ENCODE data around the gene DOCK1. TPM values are rescaled to one million over a fixed set of nuclear protein-coding genes. Genes with fewer than 3 reads are reported as not detected.

Gene DOCK1
- total RNA-seq, 2 donors from 2014 or later = 34.3 to 44.1 TPM

DNA sequence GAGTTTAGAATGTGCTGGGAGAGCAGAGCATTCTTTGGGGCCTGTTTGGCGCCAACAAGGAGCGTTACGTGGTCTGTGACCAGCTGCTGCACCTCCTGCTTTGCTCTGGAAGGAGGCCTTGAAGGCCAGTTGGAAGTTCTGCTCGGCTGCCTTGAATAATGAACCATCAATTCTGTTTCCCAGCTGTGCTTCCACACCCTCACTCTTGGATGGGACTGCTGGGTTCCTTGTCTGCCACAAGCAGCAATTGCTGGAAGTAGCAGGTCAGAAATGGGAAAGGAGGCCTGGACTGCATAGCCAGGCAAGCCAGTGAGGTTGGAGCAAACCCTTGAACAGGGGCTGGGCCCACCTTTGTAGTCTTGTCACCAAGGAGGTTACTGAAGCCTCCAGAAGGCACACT, 377.8 kb downstream of the DOCK1 start:
- intact Hi-C loops (cut with DNase I) = no loop called here
- DNase-seq (no peak), ATAC-seq (no peak)
- no peaks in the 10 kb centered on the region for H3K27me3 ChIP-seq
- TF ChIP-seq, protein P1, sequence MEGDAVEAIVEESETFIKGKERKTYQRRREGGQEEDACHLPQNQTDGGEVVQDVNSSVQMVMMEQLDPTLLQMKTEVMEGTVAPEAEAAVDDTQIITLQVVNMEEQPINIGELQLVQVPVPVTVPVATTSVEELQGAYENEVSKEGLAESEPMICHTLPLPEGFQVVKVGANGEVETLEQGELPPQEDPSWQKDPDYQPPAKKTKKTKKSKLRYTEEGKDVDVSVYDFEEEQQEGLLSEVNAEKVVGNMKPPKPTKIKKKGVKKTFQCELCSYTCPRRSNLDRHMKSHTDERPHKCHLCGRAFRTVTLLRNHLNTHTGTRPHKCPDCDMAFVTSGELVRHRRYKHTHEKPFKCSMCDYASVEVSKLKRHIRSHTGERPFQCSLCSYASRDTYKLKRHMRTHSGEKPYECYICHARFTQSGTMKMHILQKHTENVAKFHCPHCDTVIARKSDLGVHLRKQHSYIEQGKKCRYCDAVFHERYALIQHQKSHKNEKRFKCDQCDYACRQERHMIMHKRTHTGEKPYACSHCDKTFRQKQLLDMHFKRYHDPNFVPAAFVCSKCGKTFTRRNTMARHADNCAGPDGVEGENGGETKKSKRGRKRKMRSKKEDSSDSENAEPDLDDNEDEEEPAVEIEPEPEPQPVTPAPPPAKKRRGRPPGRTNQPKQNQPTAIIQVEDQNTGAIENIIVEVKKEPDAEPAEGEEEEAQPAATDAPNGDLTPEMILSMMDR (IDR thresholded peaks at IDR 0.05) = no peak
- no peak for TF ChIP-seq POLR2A (IDR thresholded peaks at IDR 0.05)
- no peak overlapping the region for H3K4me3 ChIP-seq
- H3K4me1 ChIP-seq = no peaks in the 10 kb centered on the region
- WGBS, 2 donors = 98 to 100% methylated on average over 3 to 4 of the region's 4 CpGs
- no peaks in the 10 kb centered on the region for H3K36me3 ChIP-seq (replicated peaks in 1 of 2; ENCODE audit: insufficient read depth in 1 of 2, low read depth in 2 of 2)
- no peaks in the 10 kb centered on the region for H3K9me3 ChIP-seq
- no peak overlapping the region for H3K27ac ChIP-seq

DNA sequence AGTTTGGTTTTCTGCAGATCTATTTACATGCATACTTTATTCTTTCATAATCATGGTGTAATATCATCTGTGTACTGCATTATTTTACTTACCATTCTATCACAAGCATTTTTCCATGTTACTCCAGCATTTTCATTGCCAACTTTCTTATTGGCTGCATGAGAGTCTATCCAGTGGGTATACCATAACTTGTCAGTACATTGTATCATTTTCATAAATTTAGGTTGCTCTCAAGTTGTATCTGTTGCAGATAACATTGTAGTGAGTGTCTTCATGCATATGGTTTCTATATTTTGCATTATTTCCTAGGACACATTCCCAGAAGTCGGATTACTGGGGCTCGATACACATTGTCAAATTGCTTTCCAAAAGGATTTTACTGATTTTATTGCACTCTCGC, 378.3 kb downstream of the DOCK1 start:
- TF ChIP-seq, protein P1 (IDR thresholded peaks at IDR 0.05) = no peak
- no peak for TF ChIP-seq POLR2A (IDR thresholded peaks at IDR 0.05)
- Histone ChIP-seq H3K27ac (no peak overlapping the region), H3K4me1 (no peaks in the 10 kb centered on the region), H3K27me3 (no peaks in the 10 kb centered on the region), H3K9me3 (no peaks in the 10 kb centered on the region), H3K4me3 (no peak overlapping the region), H3K36me3 (replicated peaks in 1 of 2; ENCODE audit: insufficient read depth in 1 of 2, low read depth in 2 of 2) (no peaks in the 10 kb centered on the region)
- intact Hi-C loops (cut with DNase I) = no loop called here
- DNase-seq (no peak), ATAC-seq (no peak)
- 96 to 97% methylated on average over 3 of the region's 3 CpGs for WGBS, 2 donors

DNA sequence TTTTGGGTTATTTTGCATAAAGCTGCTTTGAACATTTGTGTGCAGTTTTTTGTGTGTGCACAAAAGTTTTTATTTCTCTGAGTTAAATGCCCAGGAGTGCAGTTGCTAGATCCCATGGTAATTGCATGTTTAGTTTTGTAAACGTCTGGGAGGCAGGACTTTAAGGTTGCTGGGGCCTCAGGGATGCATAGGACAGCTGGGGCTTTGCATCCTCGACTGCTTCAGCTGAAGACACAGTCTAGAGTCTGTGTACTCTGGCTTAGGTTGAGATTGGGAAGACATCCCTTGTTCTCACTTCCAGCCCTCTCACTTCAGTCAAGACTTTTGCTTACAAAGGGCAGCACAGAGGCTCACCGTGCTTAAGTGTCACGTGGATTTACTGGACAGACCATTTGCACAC, 385.6 kb downstream of the DOCK1 start:
- Histone ChIP-seq H3K36me3 (replicated peaks in 1 of 2; ENCODE audit: insufficient read depth in 1 of 2, low read depth in 2 of 2) (no peaks in the 10 kb centered on the region), H3K27ac (no peak overlapping the region), H3K27me3 (no peaks in the 10 kb centered on the region), H3K4me1 (no peaks in the 10 kb centered on the region), H3K9me3 (no peaks in the 10 kb centered on the region), H3K4me3 (no peak overlapping the region)
- WGBS, 2 donors = 78 to 92% methylated on average over 4 of the region's 4 CpGs
- intact Hi-C loops (cut with DNase I) = no loop called here
- DNase-seq = no peak
- no peak for ATAC-seq
- TF ChIP-seq POLR2A (IDR thresholded peaks at IDR 0.05) = no peak
- TF ChIP-seq, protein P1 (IDR thresholded peaks at IDR 0.05) = no peak

DNA sequence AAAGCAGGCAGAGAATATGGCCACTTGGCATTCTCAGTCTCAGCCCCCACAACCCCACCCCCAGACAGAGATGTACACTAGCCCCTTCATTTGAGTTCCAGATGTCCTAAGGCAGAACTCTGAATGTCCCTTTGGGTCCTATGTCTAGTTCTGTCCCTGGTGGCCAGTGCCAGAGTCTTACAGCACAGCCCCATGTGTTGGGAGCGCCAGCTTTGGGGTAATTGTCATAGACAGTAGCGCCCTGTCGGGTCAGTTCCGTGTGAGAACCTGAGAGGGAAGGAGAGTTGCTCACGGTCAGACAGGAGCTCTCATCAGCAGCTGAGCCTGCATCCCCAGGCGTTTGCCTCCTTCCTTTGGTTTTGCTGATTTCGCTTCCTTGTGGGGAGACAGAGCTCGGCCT, 386.1 kb downstream of the DOCK1 start:
- intact Hi-C loops (cut with DNase I) = no loop called here
- H3K9me3 ChIP-seq = no peaks in the 10 kb centered on the region
- H3K27me3 ChIP-seq = no peaks in the 10 kb centered on the region
- no peak overlapping the region for H3K27ac ChIP-seq
- DNase-seq (no peak), ATAC-seq (no peak)
- WGBS, 2 donors = 88 to 98% methylated on average over 8 of the region's 8 CpGs
- TF ChIP-seq, protein P1 (IDR thresholded peaks at IDR 0.05) = no peak
- no peaks in the 10 kb centered on the region for H3K4me1 ChIP-seq
- H3K36me3 ChIP-seq (replicated peaks in 1 of 2; ENCODE audit: insufficient read depth in 1 of 2, low read depth in 2 of 2) = no peaks in the 10 kb centered on the region
- no peak overlapping the region for H3K4me3 ChIP-seq

DNA sequence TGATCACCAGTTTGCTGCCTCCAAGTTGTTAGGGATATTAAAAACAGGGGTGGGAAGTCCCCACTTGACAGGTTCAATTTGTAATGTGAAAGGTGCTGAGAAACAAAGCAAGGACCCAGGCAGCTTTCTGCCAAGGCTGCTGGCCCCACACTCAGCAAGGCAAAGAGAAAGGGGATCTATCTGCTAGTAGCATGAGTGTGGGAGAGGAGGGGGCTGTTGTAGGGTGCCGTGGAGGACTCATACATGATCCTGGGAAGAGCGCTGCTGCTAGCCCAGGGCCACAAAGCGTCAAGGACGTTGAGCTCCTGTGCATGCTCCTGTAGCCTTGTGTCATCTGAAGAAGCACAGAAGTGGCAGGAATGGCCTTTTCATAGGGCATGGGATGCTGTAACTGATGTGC, 387.7 kb downstream of the DOCK1 start:
- TF ChIP-seq, protein P1 (IDR thresholded peaks at IDR 0.05) = no peak
- no peak for TF ChIP-seq POLR2A (IDR thresholded peaks at IDR 0.05)
- no peaks in the 10 kb centered on the region for H3K27me3 ChIP-seq
- no peak overlapping the region for H3K27ac ChIP-seq
- no peaks in the 10 kb centered on the region for H3K4me1 ChIP-seq
- H3K9me3 ChIP-seq = no peaks in the 10 kb centered on the region
- intact Hi-C loops (cut with DNase I) = no loop called here
- no peak overlapping the region for H3K4me3 ChIP-seq
- 93 to 100% methylated on average over 4 of the region's 4 CpGs for WGBS, 2 donors
- DNase-seq = no peak
- no peaks in the 10 kb centered on the region for H3K36me3 ChIP-seq (replicated peaks in 1 of 2; ENCODE audit: insufficient read depth in 1 of 2, low read depth in 2 of 2)
- ATAC-seq = no peak
